GM19099 (cell line): ENCODE results near the gene TRAF4.

Experiments
- POLR2A ChIP-seq: IDR thresholded peaks from 3 replicates; pipeline ENCODE4 v1.6.1; 2011; ENCODE audit warnings: low read depth; ENCODE audit not compliant: insufficient read length; ENCODE audit errors: extremely low read depth

The TRAF4 gene

DNA sequence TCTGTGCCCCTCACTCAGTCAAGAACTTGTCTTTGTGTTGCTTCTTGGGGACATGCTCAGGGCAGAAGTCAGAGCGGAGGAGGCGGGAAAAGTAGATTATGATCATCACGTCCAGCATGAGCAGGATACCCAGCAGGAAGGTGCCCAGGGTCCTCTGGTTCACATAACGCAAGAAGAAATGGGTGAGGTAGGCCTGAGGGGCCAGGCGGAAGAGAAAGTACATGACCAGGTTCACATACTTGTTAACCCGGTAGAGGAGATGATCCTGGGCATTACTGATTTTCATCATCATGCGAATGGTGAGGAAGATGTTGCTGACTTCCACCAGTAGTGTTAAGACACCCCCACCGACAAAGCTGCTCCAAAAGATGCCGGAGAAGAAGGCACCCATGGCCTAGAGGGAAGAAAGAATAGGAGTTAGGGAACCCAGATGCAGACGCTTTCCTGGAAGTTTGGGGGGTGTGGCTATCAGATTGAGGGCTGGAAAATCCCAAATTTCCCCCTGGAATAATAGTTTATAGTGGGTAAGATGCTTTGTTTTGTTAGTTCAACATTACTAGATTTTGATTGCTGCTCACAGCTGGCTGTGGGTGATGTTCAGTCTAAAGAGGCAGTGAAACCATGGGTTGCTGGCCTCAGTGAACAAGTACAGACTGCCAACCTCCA, 19.2 kb upstream of the TRAF4 start:
- TF ChIP-seq POLR2A = no peak

DNA sequence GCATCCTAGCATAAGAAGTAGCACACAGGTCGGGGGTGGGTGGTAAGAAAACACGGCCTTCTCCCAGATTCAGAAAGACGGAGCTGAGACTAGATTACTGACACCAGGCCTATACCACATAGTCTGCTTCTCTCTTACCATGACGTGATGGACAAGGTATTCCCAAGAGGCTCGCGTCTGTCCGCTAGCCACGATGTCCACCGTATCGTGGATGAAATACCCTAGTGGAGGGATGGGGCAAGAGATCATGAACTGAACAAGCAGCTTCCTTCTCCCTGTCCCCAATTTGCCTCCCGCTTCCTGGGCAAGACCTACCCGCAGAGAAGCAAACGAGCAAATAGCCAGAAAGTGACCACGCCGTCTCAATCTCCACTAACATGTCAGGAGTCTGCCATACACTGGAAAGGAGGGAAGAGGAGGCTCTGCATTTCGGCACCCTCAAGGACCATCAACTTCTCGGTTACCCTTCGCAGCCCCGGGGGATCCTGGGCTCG, 18.6 kb upstream of the TRAF4 start:
- peak; percentile 48 for TF ChIP-seq POLR2A

- TF ChIP-seq POLR2A = peak; percentile 51
These were observed 18.1 kb upstream of the TRAF4 start for GRCh38 chr17:28725660-28726225.

- TF ChIP-seq POLR2A = no peak
These were observed 17.6 kb upstream of the TRAF4 start, which contains the start of gene TLCD1 for GRCh38 chr17:28726226-28726626. Gene TLCD1, minus strand, starts transcription at chr17:28726233. Its CDS starts 136 bp downstream, at chr17:28726097.

GRCh38 chr17:28726627-28727491, 17.0 kb upstream of the TRAF4 start:
- TF ChIP-seq POLR2A = peak; percentile 73

- peak; percentile 63 for TF ChIP-seq POLR2A
These were observed 15.2 kb upstream of the TRAF4 start, which contains the start of gene NEK8 for GRCh38 chr17:28728364-28729200. Gene NEK8, plus strand, starts transcription at chr17:28728788. Its CDS starts 26 bp downstream, at chr17:28728814.

GRCh38 chr17:28729950-28730330, 13.9 kb upstream of the TRAF4 start:
- TF ChIP-seq POLR2A = no peak

DNA sequence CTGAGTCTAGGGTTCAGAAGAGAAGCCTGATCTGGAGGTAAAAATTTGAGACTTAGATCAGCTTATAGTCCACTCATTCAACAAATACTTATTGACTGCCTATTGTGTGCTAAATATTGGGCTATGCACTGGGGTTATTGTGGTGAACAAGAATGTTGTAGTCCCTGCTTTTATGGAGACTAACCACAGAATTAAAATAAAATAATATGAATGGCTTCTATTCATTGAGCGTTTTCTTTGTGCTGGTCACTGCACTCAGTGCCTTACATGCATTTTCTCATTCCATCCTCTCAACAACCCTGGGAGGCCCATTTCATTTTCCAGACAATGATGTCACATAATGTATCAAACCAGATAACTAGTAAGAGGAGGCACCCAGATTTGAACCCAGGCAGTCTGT, 10.5 kb upstream of the TRAF4 start:
- no peak for TF ChIP-seq POLR2A

GRCh38 chr17:28734712-28735241, 9.0 kb upstream of the TRAF4 start:
- TF ChIP-seq POLR2A = no peak

DNA sequence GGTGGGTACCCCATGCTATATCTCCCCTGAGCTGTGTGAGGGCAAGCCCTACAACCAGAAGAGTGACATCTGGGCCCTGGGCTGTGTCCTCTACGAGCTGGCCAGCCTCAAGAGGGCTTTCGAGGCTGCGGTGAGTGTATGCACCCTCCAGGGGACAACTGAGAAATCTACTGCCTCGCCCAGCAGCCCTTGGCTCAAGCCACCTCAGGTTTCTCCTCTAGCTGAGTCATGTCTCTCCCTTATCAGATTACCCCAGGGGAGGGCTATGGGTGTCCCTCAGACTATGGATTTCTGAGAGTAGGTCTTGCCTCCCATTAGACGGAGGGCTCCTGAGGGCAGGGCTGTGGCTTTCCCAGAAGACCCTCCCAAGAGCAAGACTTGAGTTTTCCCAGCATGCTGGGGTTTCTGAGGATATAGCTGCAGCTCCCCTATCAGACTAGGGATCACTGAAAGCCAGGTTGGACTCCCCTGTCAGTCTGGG, 8.5 kb upstream of the TRAF4 start:
- TF ChIP-seq POLR2A = no peak

DNA sequence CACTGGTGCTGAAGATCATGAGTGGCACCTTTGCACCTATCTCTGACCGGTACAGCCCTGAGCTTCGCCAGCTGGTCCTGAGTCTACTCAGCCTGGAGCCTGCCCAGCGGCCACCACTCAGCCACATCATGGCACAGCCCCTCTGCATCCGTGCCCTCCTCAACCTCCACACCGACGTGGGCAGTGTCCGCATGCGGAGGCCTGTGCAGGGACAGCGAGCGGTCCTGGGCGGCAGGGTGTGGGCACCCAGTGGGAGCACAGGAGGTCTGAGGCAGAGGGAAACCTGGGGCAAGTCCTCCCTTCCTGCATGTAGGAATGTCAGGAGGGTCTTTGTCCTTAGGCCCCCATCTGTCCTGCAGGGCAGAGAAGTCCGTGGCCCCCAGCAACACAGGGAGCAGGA, 6.5 kb upstream of the TRAF4 start:
- TF ChIP-seq POLR2A = no peak

- TF ChIP-seq POLR2A = peak; percentile 78
These were observed 5.8 kb upstream of the TRAF4 start for GRCh38 chr17:28737770-28738679.

GRCh38 chr17:28738680-28739384, 5.0 kb upstream of the TRAF4 start:
- TF ChIP-seq POLR2A = no peak
